SK-N-SH treated with all-trans-retinoic acid at 6 μM for 48 hours (cell line): ENCODE results near the gene PAPSS2.
A peak's percentile ranks its signal among the peaks of the same experiment; 100 is the strongest.

Source experiments
- ATAC-seq: fragments of 200-7000 bp; cut with Tn5 transposase; 3 replicates; pipeline ENCODE4 v1.9.1; 2020; ENCODE audit warnings: mild to moderate bottlenecking, moderate library complexity
- ARNTL ChIP-seq: fragments of 450-650 bp; formaldehyde crosslinking; IDR thresholded peaks from 2 replicates; pipeline ENCODE4 v1.5.0; 2020; ENCODE audit warnings: low read depth, mild to moderate bottlenecking, moderate library complexity, borderline replicate concordance
- BACH2 ChIP-seq: fragments of 250-450 bp; sonication (Bioruptor Pico); IDR thresholded peaks from 2 replicates; pipeline ENCODE4 v1.9.0; 2021; ENCODE audit warnings: mild to moderate bottlenecking, borderline replicate concordance
- CREB5 ChIP-seq: fragments of 250-450 bp; sonication (Bioruptor Pico); IDR thresholded peaks from 2 replicates; pipeline ENCODE4 v1.5.1; 2020; ENCODE audit warnings: low read depth, mild to moderate bottlenecking, moderate library complexity
- CSDC2 ChIP-seq: fragments of 250-450 bp; sonication (Bioruptor Pico); IDR thresholded peaks from 2 replicates; pipeline ENCODE4 v1.5.0; 2020; ENCODE audit warnings: mild to moderate bottlenecking, moderate library complexity
- CSRNP3 ChIP-seq: fragments of 250-450 bp; sonication (Bioruptor Pico); IDR thresholded peaks from 2 replicates; pipeline ENCODE4 v1.5.1; 2021; ENCODE audit warnings: mild to moderate bottlenecking, moderate library complexity
- ESRRG ChIP-seq: fragments of 250-450 bp; sonication (Bioruptor Pico); IDR thresholded peaks from 2 replicates; pipeline ENCODE4 v1.6.1; 2021; ENCODE audit warnings: mild to moderate bottlenecking
- GLIS3 ChIP-seq: fragments of 250-450 bp; sonication (Bioruptor Pico); IDR thresholded peaks from 2 replicates; pipeline ENCODE4 v1.5.0; 2020; ENCODE audit warnings: mild to moderate bottlenecking, moderate library complexity
- ISL1 ChIP-seq: fragments of 250-450 bp; sonication (Bioruptor Pico); IDR thresholded peaks from 2 replicates; pipeline ENCODE4 v2.1.2; 2022; ENCODE audit warnings: mild to moderate bottlenecking, moderate library complexity
- OSR1 ChIP-seq: fragments of 250-450 bp; sonication (Bioruptor Pico); IDR thresholded peaks from 2 replicates; pipeline ENCODE4 v1.8.0; 2022; ENCODE audit warnings: moderate library complexity, mild to moderate bottlenecking, inconsistent platforms
- POU6F1 ChIP-seq: fragments of 250-450 bp; sonication (Bioruptor Pico); IDR thresholded peaks from 2 replicates; pipeline ENCODE4 v1.8.0; 2021; ENCODE audit warnings: low read depth, mild to moderate bottlenecking, moderate library complexity, borderline replicate concordance
- PPARA ChIP-seq: fragments of 250-450 bp; sonication (Bioruptor Pico); IDR thresholded peaks from 2 replicates; pipeline ENCODE4 v1.5.0; 2020; ENCODE audit warnings: mild to moderate bottlenecking, borderline replicate concordance
- RARB ChIP-seq: fragments of 250-450 bp; sonication (Bioruptor Pico); IDR thresholded peaks from 2 replicates; pipeline ENCODE4 v1.8.0; 2021; ENCODE audit warnings: mild to moderate bottlenecking, moderate library complexity
- SNAI2 ChIP-seq: fragments of 250-450 bp; sonication (Bioruptor Pico); IDR thresholded peaks from 2 replicates; pipeline ENCODE4 v1.5.0; 2020; ENCODE audit warnings: mild to moderate bottlenecking, moderate library complexity
- TCF4 ChIP-seq: fragments of 250-450 bp; sonication (Bioruptor Pico); IDR thresholded peaks from 2 replicates; pipeline ENCODE4 v1.8.0; 2021; ENCODE audit warnings: mild to moderate bottlenecking, moderate library complexity, borderline replicate concordance
- TOX ChIP-seq: fragments of 250-450 bp; sonication (Bioruptor Pico); IDR thresholded peaks from 2 replicates; pipeline ENCODE4 v1.8.0; 2021; ENCODE audit warnings: mild to moderate bottlenecking, moderate library complexity, borderline replicate concordance
- TSHZ2 ChIP-seq: fragments of 250-450 bp; sonication (Bioruptor Pico); IDR thresholded peaks from 2 replicates; pipeline ENCODE4 v1.5.0; 2020; ENCODE audit warnings: mild to moderate bottlenecking, moderate library complexity
- ZC3H10 ChIP-seq: fragments of 250-450 bp; sonication (Bioruptor Pico); IDR thresholded peaks from 2 replicates; pipeline ENCODE4 v1.5.1; 2021; ENCODE audit warnings: mild to moderate bottlenecking, moderate library complexity
- ZFP3 ChIP-seq: fragments of 250-450 bp; sonication (Bioruptor Pico); IDR thresholded peaks from 2 replicates; pipeline ENCODE4 v1.5.0; 2020; ENCODE audit warnings: mild to moderate bottlenecking, moderate library complexity
- ZFP30 ChIP-seq: fragments of 450-650 bp; formaldehyde crosslinking; IDR thresholded peaks from 2 replicates; pipeline ENCODE4 v1.5.0; 2022; ENCODE audit warnings: mild to moderate bottlenecking, moderate library complexity
- ZNF565 ChIP-seq: fragments of 450-650 bp; formaldehyde crosslinking; conservative IDR thresholded peaks from 2 replicates; pipeline ENCODE4 v1.5.0; 2020; ENCODE audit warnings: low read depth, mild to moderate bottlenecking, moderate library complexity
- ZNF70 ChIP-seq: fragments of 450-650 bp; formaldehyde crosslinking; IDR thresholded peaks from 2 replicates; pipeline ENCODE4 v1.5.0; 2020; ENCODE audit warnings: mild to moderate bottlenecking, moderate library complexity
- ZNF8 ChIP-seq: fragments of 450-650 bp; formaldehyde crosslinking; IDR thresholded peaks from 2 replicates; pipeline ENCODE4 v1.5.0; 2020; ENCODE audit warnings: mild to moderate bottlenecking, moderate library complexity
- TF ChIP-seq, protein P1 (sequence below): fragments of 250-450 bp; sonication (Bioruptor Pico); IDR thresholded peaks from 2 replicates; pipeline ENCODE4 v1.8.0; 2020; ENCODE audit warnings: mild to moderate bottlenecking, moderate library complexity, borderline replicate concordance

PAPSS2 gene

GRCh38 chr10:87703771-87704170 lies 44.1 kb downstream of the PAPSS2 start (continued):
- TF ChIP-seq TSHZ2 (CRISPR knock-in tag) (no peak), CSDC2 (no peak), ARNTL (CRISPR knock-in tag) (no peak), ZC3H10 (CRISPR knock-in tag) (no peak)

DNA sequence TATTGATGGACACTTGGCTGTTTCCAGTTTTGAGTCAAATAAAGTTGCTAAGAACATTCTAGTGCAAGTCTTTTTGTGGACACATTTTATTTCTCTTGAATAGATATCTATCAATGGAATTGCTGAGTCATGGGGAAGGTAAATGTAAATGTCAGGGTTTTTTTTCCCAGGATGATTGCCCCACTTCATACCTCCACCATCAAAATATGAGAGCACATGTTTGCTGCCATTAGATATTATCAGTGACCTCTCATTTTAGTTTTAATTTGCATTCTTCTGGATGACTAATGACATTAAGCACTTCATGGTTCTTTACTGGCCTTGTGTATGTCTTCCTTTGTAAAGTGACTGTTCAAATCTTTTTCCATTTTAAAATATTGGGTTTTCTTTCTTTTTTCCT lies 45.7 kb downstream of the PAPSS2 start:
- TF ChIP-seq ZNF565 (CRISPR knock-in tag) (no peak), POU6F1 (CRISPR knock-in tag) (0 out of 2 replicates have a peak, but pooled peaks have one; percentile 77), ESRRG (CRISPR knock-in tag) (peak; percentile 70; the same call in 1 of the 2 replicates), GLIS3 (CRISPR knock-in tag) (no peak), CREB5 (CRISPR knock-in tag) (peak; percentile 75; the same call in 1 of the 2 replicates), ZFP3 (no peak), TCF4 (CRISPR knock-in tag) (no peak; the same call in 1 of the 2 replicates), TOX (CRISPR knock-in tag) (peak; percentile 17; the same call in 1 of the 2 replicates), RARB (CRISPR knock-in tag) (no peak), ZFP30 (CRISPR knock-in tag) (no peak; the same call in 1 of the 2 replicates), ARNTL (CRISPR knock-in tag) (no peak), OSR1 (no peak), ZNF70 (CRISPR knock-in tag) (no peak), PPARA (CRISPR knock-in tag) (no peak), ZNF8 (CRISPR knock-in tag) (no peak), CSRNP3 (CRISPR knock-in tag) (no peak), SNAI2 (CRISPR knock-in tag) (no peak), ISL1 (CRISPR knock-in tag) (peak; percentile 95), ZC3H10 (CRISPR knock-in tag) (no peak), CSDC2 (no peak), BACH2 (peak; percentile 46; the same call in 1 of the 2 replicates), TSHZ2 (CRISPR knock-in tag) (no peak)
- TF ChIP-seq, protein P1, sequence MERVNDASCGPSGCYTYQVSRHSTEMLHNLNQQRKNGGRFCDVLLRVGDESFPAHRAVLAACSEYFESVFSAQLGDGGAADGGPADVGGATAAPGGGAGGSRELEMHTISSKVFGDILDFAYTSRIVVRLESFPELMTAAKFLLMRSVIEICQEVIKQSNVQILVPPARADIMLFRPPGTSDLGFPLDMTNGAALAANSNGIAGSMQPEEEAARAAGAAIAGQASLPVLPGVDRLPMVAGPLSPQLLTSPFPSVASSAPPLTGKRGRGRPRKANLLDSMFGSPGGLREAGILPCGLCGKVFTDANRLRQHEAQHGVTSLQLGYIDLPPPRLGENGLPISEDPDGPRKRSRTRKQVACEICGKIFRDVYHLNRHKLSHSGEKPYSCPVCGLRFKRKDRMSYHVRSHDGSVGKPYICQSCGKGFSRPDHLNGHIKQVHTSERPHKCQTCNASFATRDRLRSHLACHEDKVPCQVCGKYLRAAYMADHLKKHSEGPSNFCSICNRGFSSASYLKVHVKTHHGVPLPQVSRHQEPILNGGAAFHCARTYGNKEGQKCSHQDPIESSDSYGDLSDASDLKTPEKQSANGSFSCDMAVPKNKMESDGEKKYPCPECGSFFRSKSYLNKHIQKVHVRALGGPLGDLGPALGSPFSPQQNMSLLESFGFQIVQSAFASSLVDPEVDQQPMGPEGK (CRISPR knock-in tag) = peak; percentile 39; the same call in 1 of the 2 replicates
- peak; percentile 65 for ATAC-seq
